WERI-Rb-1 (cell line): ENCODE data around the gene ERBIN.

Experiments used
- DNase-seq: peaks from one replicate; pipeline ENCODE4 v3.0.0-alpha.2; 2020
- H3K27ac ChIP-seq: fragments of 250-450 bp; sonication (Bioruptor Pico); 2 replicates; pipeline ENCODE4 v1.5.1; 2020; ENCODE audit warnings: mild to moderate bottlenecking, moderate library complexity
- H3K27me3 ChIP-seq: fragments of 250-450 bp; sonication (Bioruptor Pico); 2 replicates; pipeline ENCODE4 v1.5.1; 2021; ENCODE audit warnings: mild to moderate bottlenecking, low read depth, moderate library complexity; ENCODE audit not compliant: insufficient read depth, severe bottlenecking
- H3K36me3 ChIP-seq: fragments of 250-450 bp; sonication (Bioruptor Pico); 2 replicates; pipeline ENCODE4 v1.5.1; 2020; ENCODE audit warnings: mild to moderate bottlenecking, moderate library complexity
- H3K4me3 ChIP-seq: 2 replicates; pipeline ENCODE4 v1.5.1; 2011; ENCODE audit warnings: low read depth, mild to moderate bottlenecking, control low read depth, low read length
- H3K9me3 ChIP-seq: fragments of 250-450 bp; sonication (Bioruptor Pico); 2 replicates; pipeline ENCODE4 v1.5.1; 2021; ENCODE audit warnings: mild to moderate bottlenecking, moderate library complexity; ENCODE audit not compliant: severe bottlenecking
- TF ChIP-seq, protein P1 (sequence below): IDR thresholded peaks from 2 replicates; pipeline ENCODE4 v1.5.1; 2011; ENCODE audit warnings: low read depth, mild to moderate bottlenecking, control low read depth, inconsistent platforms, low read length

Gene ERBIN

DNA sequence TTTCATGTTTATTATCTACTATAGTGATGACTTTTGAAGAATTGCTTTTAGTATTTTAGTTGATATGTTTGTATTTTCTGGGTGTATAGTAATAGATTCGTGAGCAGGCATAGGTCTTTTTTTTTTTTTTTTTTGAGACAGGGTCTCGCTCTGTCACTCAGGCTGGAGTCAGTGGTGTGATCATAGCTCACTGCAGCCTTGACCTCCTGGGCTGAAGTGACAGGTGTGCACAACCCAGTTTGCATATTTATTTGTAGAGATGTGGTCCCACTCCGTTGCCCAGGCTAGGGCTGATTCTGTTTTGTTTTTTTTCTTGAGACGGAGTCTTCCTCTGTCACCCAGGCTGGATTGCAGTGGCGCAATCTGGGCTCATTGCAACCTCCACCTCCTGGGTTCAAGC, 11.9 kb downstream of the ERBIN start:
- Histone ChIP-seq H3K36me3 (peaks cover 3% of the 10 kb centered on the region), H3K9me3 (no peaks in the 10 kb centered on the region), H3K27me3 (no peaks in the 10 kb centered on the region), H3K27ac (no peak overlapping the region), H3K4me3 (no peak overlapping the region)
- TF ChIP-seq, protein P1, sequence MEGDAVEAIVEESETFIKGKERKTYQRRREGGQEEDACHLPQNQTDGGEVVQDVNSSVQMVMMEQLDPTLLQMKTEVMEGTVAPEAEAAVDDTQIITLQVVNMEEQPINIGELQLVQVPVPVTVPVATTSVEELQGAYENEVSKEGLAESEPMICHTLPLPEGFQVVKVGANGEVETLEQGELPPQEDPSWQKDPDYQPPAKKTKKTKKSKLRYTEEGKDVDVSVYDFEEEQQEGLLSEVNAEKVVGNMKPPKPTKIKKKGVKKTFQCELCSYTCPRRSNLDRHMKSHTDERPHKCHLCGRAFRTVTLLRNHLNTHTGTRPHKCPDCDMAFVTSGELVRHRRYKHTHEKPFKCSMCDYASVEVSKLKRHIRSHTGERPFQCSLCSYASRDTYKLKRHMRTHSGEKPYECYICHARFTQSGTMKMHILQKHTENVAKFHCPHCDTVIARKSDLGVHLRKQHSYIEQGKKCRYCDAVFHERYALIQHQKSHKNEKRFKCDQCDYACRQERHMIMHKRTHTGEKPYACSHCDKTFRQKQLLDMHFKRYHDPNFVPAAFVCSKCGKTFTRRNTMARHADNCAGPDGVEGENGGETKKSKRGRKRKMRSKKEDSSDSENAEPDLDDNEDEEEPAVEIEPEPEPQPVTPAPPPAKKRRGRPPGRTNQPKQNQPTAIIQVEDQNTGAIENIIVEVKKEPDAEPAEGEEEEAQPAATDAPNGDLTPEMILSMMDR = no peak
- no peak for DNase-seq

DNA sequence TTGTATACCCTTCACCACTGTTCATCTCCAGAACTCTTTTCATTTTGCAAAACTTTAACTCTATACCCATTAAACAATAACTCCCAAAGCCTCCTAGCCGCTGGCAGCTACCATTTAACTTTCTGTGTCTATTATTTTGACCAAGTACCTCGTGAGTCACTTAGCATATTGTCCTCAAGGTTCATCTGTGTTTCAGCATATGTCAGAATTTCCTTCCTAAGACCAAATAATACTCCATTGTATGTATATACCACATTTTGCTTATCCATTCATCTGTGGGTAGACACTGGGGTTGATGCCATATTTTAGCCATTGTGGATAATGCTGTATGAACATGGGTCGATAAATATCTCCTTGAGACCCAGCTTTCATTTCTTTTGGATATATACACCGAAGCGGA, 17.4 kb downstream of the ERBIN start:
- no peak for DNase-seq
- H3K36me3 ChIP-seq = peaks cover 3% of the 10 kb centered on the region
- TF ChIP-seq, protein P1 = no peak

DNA sequence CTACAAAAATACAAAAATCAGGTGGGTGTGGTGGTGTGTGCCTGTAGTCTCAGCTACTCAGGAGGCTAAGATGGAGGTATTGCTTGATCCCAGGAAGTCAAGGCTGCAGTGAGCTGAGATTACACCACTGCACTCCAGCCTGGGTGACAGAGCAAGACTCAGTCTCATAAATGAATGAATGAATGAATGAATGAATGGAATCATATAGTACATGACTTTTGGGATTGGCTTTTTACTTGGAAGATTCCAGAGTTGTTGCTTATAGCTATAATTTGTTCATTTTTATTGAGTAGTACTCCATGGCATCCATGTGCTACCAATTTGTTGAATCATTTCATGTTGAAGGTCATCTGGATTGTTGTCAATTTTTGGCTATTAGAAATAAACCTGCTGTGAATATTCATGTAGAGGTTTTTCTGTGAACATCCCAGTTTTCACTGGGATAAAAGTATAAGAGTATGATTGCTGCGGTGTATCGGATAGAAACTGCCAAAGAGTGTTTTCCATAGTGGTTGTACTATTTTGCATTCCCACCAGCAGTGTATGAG, 19.9 kb downstream of the ERBIN start:
- DNase-seq = no peak
- no peaks in the 10 kb centered on the region for H3K27me3 ChIP-seq

More for the DNA sequence above, 17.4 kb downstream of the ERBIN start:
- H3K9me3 ChIP-seq = no peaks in the 10 kb centered on the region
- no peaks in the 10 kb centered on the region for H3K27me3 ChIP-seq
- no peak overlapping the region for H3K27ac ChIP-seq
- no peak overlapping the region for H3K4me3 ChIP-seq

DNA sequence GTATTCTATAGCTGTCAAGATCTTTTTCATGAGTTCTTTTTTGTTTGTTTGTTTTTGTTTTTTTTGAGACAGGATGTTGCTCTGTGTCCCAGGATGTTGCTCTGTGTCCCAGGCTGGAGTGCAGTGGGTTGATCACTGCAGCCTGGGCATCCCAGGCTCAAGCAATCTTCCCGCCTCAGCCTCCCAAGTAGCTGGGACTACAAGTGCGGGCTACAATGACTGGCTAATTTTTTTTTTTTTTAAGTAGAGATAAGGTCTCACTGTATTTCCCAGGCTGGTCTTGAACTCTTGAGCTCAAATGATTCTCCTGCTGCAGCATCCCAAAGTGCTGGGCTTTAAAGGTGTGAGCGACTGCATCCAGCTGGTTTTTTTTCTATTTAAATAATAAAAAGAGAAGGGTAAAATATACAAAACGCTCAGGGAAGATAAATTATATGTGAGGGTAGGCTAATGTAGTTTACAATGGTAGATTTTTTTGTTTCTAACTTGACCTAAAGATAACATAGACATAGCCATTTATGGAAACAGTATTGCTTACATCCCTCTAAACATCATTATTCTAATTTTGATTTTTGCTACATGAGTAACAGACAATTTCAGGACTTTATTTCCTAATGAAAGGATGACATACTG, 21.9 kb downstream of the ERBIN start:
- no peak overlapping the region for H3K4me3 ChIP-seq
- H3K27ac ChIP-seq = no peak overlapping the region
- H3K9me3 ChIP-seq = no peaks in the 10 kb centered on the region
- TF ChIP-seq, protein P1 = no peak
- H3K36me3 ChIP-seq = no peaks in the 10 kb centered on the region
- no peaks in the 10 kb centered on the region for H3K27me3 ChIP-seq
- DNase-seq = no peak

More for the DNA sequence above, 19.9 kb downstream of the ERBIN start:
- H3K27ac ChIP-seq = no peak overlapping the region
- TF ChIP-seq, protein P1 = no peak
- H3K9me3 ChIP-seq = no peaks in the 10 kb centered on the region
- no peak overlapping the region for H3K4me3 ChIP-seq
- H3K36me3 ChIP-seq = no peaks in the 10 kb centered on the region; the same call in 1 of the 2 replicates

DNA sequence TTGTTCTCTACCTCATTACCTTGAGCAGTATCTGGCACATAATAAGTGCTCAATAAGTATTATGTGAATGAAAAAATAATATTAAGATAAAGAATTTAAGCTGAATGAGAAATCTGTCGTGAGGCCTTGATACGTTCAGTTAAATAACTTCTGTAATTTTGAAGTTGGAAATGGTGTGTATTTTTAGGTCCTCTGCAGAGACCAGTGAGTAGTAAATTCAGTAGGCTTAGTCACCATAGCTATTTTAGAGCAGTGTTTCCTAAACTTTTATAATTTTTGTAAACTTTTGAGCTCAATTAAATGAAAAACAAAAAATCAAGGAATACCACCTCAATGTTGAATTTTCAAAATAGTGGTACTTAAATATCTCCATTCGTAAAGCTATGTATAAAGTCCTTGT, 25.0 kb downstream of the ERBIN start:
- Histone ChIP-seq H3K36me3 (no peaks in the 10 kb centered on the region), H3K27me3 (no peaks in the 10 kb centered on the region), H3K9me3 (no peaks in the 10 kb centered on the region), H3K4me3 (no peak overlapping the region), H3K27ac (no peak overlapping the region)
- TF ChIP-seq, protein P1 = no peak
- DNase-seq = no peak

DNA sequence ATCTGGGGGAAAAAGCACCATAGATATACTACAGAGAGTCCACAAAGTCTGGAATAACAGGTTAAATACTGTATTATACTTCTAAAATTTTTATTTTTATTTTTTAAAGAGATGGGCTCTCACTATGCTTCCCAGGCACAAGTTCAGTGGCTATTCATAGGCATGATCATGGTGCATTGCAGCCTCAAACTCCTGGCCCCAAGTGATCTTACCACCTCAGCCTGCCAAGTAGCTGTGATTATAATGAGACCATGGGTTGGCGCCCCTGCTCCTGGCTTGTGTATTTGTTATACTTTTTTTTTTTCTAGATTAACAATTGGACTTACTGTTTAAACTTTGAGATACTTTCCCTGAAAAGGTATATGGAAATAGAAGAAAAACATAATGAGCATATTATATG, 25.9 kb downstream of the ERBIN start:
- Histone ChIP-seq H3K4me3 (no peak overlapping the region), H3K36me3 (no peaks in the 10 kb centered on the region), H3K9me3 (no peaks in the 10 kb centered on the region), H3K27ac (no peak overlapping the region), H3K27me3 (no peaks in the 10 kb centered on the region)
- DNase-seq = no peak
- TF ChIP-seq, protein P1 = no peak
